K562 (cell line): ENCODE results near the gene RNF6. TPM values are rescaled to one million over a fixed set of nuclear protein-coding genes. Genes with fewer than 3 reads are reported as not detected.

Source experiments
- CTCFL ChIP-seq: IDR thresholded peaks from 2 replicates; pipeline ENCODE4 v1.6.1; 2011; ENCODE audit warnings: borderline replicate concordance, low read depth, mild to moderate bottlenecking, moderate library complexity, low read length; ENCODE audit not compliant: insufficient read depth, poor library complexity, severe bottlenecking
- FOXA3 ChIP-seq, 2 experiments: fragments of 450-650 bp in 1 of 2; sonication (generic) in 1 of 2; formaldehyde crosslinking; IDR thresholded peaks in 1 of 2; conservative IDR thresholded peaks in 1 of 2; 2 replicates each; pipeline versions ENCODE4 v1.4.0 to v1.8.0; 2020 to 2022; ENCODE audit warnings: mild to moderate bottlenecking in 2 of 2, missing genetic modification reagents in 1 of 2
- FOXP4 ChIP-seq: sonication (generic); formaldehyde crosslinking; IDR thresholded peaks from 2 replicates; pipeline ENCODE4 v1.8.0; 2022; ENCODE audit warnings: mild to moderate bottlenecking, missing genetic modification reagents, borderline replicate concordance
- HDAC1 ChIP-seq, 2 experiments: fragments of 450-650 bp; IDR thresholded peaks; 2 replicates each; pipeline ENCODE4 v1.6.1; 2016 to 2017; ENCODE audit warnings: inconsistent platforms in 1 of 2, mild to moderate bottlenecking in 1 of 2, moderate library complexity in 1 of 2
- IFI16 ChIP-seq: fragments of 250-450 bp; sonication (Bioruptor Pico); IDR thresholded peaks from 2 replicates; pipeline ENCODE4 v2.1.2; 2022; ENCODE audit warnings: mild to moderate bottlenecking, inconsistent platforms
- KAT8 ChIP-seq: fragments of 450-650 bp; IDR thresholded peaks from 2 replicates; pipeline ENCODE4 v1.6.1; 2016; ENCODE audit warnings: low read depth, mild to moderate bottlenecking
- MEIS2 ChIP-seq: fragments of 450-650 bp; IDR thresholded peaks from 2 replicates; pipeline ENCODE4 v1.6.1; 2014; ENCODE audit warnings: mild to moderate bottlenecking; ENCODE audit not compliant: partially characterized antibody
- PHTF2 ChIP-seq: fragments of 250-450 bp; sonication (Bioruptor Pico); IDR thresholded peaks from 2 replicates; pipeline ENCODE4 v1.5.0; 2021; ENCODE audit warnings: mild to moderate bottlenecking
- PTBP1 ChIP-seq: fragments of 200-400 bp; formaldehyde crosslinking; IDR thresholded peaks from 2 replicates; pipeline ENCODE4 v1.6.1; 2017; ENCODE audit warnings: low read depth, low read length
- RNF2 ChIP-seq: sonication (generic); IDR thresholded peaks from 2 replicates; pipeline ENCODE4 v1.6.1; 2016
- SMAD3 ChIP-seq: fragments of 450-650 bp; formaldehyde crosslinking; conservative IDR thresholded peaks from 2 replicates; pipeline ENCODE4 v1.4.0; 2020; ENCODE audit warnings: mild to moderate bottlenecking
- SP1 ChIP-seq: sonication (generic); formaldehyde crosslinking; IDR thresholded peaks from 2 replicates; pipeline ENCODE4 v1.8.1; 2022; ENCODE audit warnings: mild to moderate bottlenecking, missing genetic modification reagents
- ZBTB11 ChIP-seq, 3 experiments: fragments of 200-800 bp in 1 of 3; fragments of 250-450 bp in 1 of 3; fragments of 450-650 bp in 1 of 3; sonication (Bioruptor Pico) in 1 of 3; sonication (Bioruptor generic) in 1 of 3; formaldehyde crosslinking in 1 of 3; IDR thresholded peaks; 2 replicates each; pipeline versions ENCODE4 v1.6.1 to v1.8.0; 2016 to 2022; ENCODE audit warnings: mild to moderate bottlenecking in 2 of 3, missing genetic modification characterization in 2 of 3, missing compliant biosample characterization in 1 of 3, moderate library complexity in 1 of 3
- ZNF583 ChIP-seq: fragments of 250-450 bp; sonication (Bioruptor Pico); IDR thresholded peaks from 2 replicates; pipeline ENCODE4 v1.4.0; 2020
- ZNF766 ChIP-seq: fragments of 200-800 bp; sonication (Bioruptor generic); conservative IDR thresholded peaks from 2 replicates; pipeline ENCODE4 v1.6.1; 2016; ENCODE audit warnings: missing genetic modification characterization, missing compliant biosample characterization
- polyA plus RNA-seq, 8 experiments: library from polyadenylated mRNA; depleted of rRNA in 4 of 8; stranded (reverse) in 5 of 8; unstranded in 3 of 8; fragments of >200 nt; fragmentation: Nextera tagmentation in 2 of 8; fragmentation: Illumina TruSeq in 1 of 8; extraction: Ambion mirVana in 2 of 8; extraction: Trizol in 1 of 8; gene quantifications; 2 replicates each; pipeline versions ENCODE4 v1.2.1 to v1.2.3, GENCODE V29; 2011 to 2014; ENCODE audit warnings: inconsistent platforms in 1 of 8, missing spikeins in 1 of 8
- total RNA-seq, 7 experiments: library from RNA; depleted of rRNA in 6 of 7; stranded (reverse); fragments of >200 nt in 6 of 7; fragmentation: Illumina TruSeq in 2 of 7; extraction: Trizol in 2 of 7; gene quantifications; 2 replicates each; pipeline versions ENCODE4 v1.2.1 to v1.2.3, GENCODE V29; 2011 to 2021; ENCODE audit warnings: low replicate concordance in 1 of 7
- TF ChIP-seq, protein P1 (sequence below), 2 experiments: fragments of 250-450 bp in 1 of 2; fragments of 450-650 bp in 1 of 2; sonication (Bioruptor Pico) in 1 of 2; IDR thresholded peaks; 2 replicates each; pipeline versions ENCODE4 v1.6.1 to v1.8.0; 2016 to 2021; ENCODE audit warnings: mild to moderate bottlenecking in 2 of 2, moderate library complexity in 2 of 2, missing compliant biosample characterization in 1 of 2, missing genetic modification characterization in 1 of 2

Gene RNF6
- total and polyA plus RNA-seq, 9 of the 15 experiments (the other 6 are each of a cell fraction or from before 2014, with no cell fraction given), result 12.0 to 31.4 (median 22.3) TPM

DNA sequence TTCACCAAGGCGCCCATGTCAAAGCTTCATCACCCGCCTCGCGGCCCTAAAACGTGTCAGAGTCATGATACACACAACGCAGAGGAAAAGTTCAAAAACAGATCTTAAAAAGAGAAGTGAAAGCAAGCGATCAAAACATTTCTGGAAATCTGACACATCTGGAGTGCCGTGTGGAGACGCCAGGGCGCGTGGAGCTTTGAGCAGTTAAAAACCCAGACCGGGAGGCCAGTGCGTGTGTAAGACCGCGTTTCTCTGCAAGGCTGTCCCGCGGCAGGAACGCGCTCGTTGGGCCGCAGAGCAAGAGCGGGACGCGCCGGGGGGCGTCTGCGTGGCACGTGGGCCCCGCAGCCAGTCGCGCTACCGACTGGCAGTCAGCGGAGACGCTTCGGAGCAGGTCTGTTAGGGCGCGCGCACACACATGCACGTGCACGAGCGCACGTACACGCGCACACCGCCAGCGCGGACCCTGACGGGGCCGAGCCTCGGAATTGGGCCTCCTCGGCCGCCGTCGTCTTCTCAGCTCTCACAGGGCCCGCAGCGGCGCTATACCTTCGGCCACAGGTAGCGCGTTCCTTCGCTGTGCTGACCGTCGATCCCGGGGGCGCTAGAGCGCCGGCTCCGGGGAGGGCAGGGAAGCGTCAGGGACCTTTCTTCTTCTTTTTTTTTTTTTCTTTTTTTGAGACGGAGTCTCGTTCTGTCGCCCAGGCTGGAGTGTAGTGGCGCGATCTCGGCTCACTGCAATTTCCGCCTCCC is 35.8 kb downstream of the RNF6 start (continued):
- TF ChIP-seq ZNF583 (0 out of 2 replicates have a peak, but pooled peaks have one; percentile 37), FOXA3 (CRISPR knock-in tag; conservative IDR thresholded peaks at IDR 0.05 in 1 of 2, IDR thresholded peaks at IDR 0.05 in 1 of 2) (0 out of 4 replicates have a peak, but pooled peaks of 1 of the 2 experiments have one; percentile 40), PHTF2 (CRISPR knock-in tag) (no peak), HDAC1 (IDR thresholded peaks at IDR 0.05) (peak in 1 of 2 experiments; percentile 62; a peak in 2 of 4 replicates), PTBP1 (no peak), IFI16 (CRISPR knock-in tag) (no peak), RNF2 (peak; percentile 52; the same call in 1 of the 2 replicates), FOXP4 (CRISPR knock-in tag) (peak; percentile 57; the same call in 1 of the 2 replicates), MEIS2 (peak; percentile 21), CTCFL (peak; percentile 93), KAT8 (no peak), SMAD3 (CRISPR knock-in tag) (0 out of 2 replicates have a peak, but pooled peaks have one; percentile 8), SP1 (CRISPR knock-in tag) (peak; percentile 45; the same call in 1 of the 2 replicates), ZBTB11 (CRISPR knock-in tag; IDR thresholded peaks at IDR 0.05) (peak in 1 of 3 experiments; percentile 53; a peak in 1 of 6 replicates), ZNF766 (peak; percentile 64; the same call in 1 of the 2 replicates)
- TF ChIP-seq, protein P1, sequence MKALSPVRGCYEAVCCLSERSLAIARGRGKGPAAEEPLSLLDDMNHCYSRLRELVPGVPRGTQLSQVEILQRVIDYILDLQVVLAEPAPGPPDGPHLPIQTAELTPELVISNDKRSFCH (CRISPR knock-in tag; IDR thresholded peaks at IDR 0.05), result no peak
- TF ChIP-seq, protein P1 (tag; IDR thresholded peaks at IDR 0.05), result peak; percentile 79
